Heart right ventricle (tissue), 16 donors: ENCODE measurements around the gene TGIF1. TPM values are rescaled to one million over a fixed set of nuclear protein-coding genes. Genes with fewer than 3 reads are reported as not detected.

Experiments
- ATAC-seq, 8 donors: fragments of 200-7000 bp; cut with Tn5 transposase; one replicate each; pipeline ENCODE4 v1.9.1; 2020; ENCODE audit warnings: mild to moderate bottlenecking in 8 of 8, moderate library complexity in 8 of 8, moderate number of reproducible peaks in 1 of 8
- DNase-seq, 2 donors: peaks; one replicate each; pipeline ENCODE4 v3.0.0-alpha.2; 2020
- H3K27ac ChIP-seq, 10 donors: fragments of 200-600 bp; sonication (generic) in 2 of 10; one replicate each; pipeline versions ENCODE4 v1.5.0 to v1.8.0; 2020 to 2022; ENCODE audit warnings: mild to moderate bottlenecking in 3 of 10
- H3K27me3 ChIP-seq, 7 donors: fragments of 200-600 bp; one replicate each; pipeline ENCODE4 v1.8.0; 2021 to 2022; ENCODE audit warnings: mild to moderate bottlenecking in 2 of 7
- H3K36me3 ChIP-seq, 9 donors: fragments of 200-600 bp; sonication (generic) in 1 of 9; one replicate each; pipeline versions ENCODE4 v1.5.0 to v1.8.0; 2020 to 2022; ENCODE audit warnings: mild to moderate bottlenecking in 2 of 9
- H3K4me1 ChIP-seq, 9 donors: fragments of 200-600 bp; sonication (generic) in 1 of 9; one replicate each; pipeline versions ENCODE4 v1.5.0 to v1.8.0; 2020 to 2022; ENCODE audit warnings: mild to moderate bottlenecking in 4 of 9
- H3K4me3 ChIP-seq, 10 donors: fragments of 200-600 bp; sonication (generic) in 2 of 10; one replicate each; pipeline versions ENCODE4 v1.5.0 to v1.8.0; 2020 to 2022; ENCODE audit warnings: mild to moderate bottlenecking in 7 of 10, moderate library complexity in 2 of 10
- H3K9me3 ChIP-seq, 11 donors: fragments of 200-600 bp in 10 of 11; sonication (generic) in 2 of 11; one replicate each; pipeline versions ENCODE4 v1.5.0 to v1.8.0; 2013 to 2022; ENCODE audit warnings: mild to moderate bottlenecking in 2 of 11, control low read depth in 1 of 11, moderate library complexity in 1 of 11
- CTCF ChIP-seq, 9 donors: fragments of 200-600 bp; sonication (generic) in 2 of 9; IDR thresholded peaks; one replicate each; pipeline versions ENCODE4 v1.5.0 to v1.8.0; 2021 to 2022; ENCODE audit warnings: antibody characterized with exemption in 9 of 9, mild to moderate bottlenecking in 5 of 9, moderate library complexity in 1 of 9
- WGBS, 2 donors: extraction: QIAGEN DNeasy Blood & Tissue Kit; methylation state at CpG; one replicate each; pipeline ENCODE4 v1.1.7; 2013; ENCODE audit warnings: inconsistent platforms in 1 of 2; 5-methylcytosine and 5-hydroxymethylcytosine counted together
- intact Hi-C, 10 donors: fragments of 100-400 bp; cut with DNase I; formaldehyde crosslinking; loops; one replicate each; pipeline versions ENCODE4 v1.11.1 to v1.14.2; 2022
- polyA plus RNA-seq, 2 donors: library from polyadenylated mRNA; stranded (reverse); fragments of 200-250 nt; gene quantifications; one replicate each; pipeline ENCODE4 v1.2.3, GENCODE V29; 2013
- total RNA-seq, 10 donors: library from RNA; stranded (reverse); fragmentation: NEBNext Ultra II Directional in 3 of 10; extraction: Animal tissue kit (Norgen Biotek cat#: 25700) in 3 of 10; gene quantifications; one replicate each; pipeline versions ENCODE4 v1.2.1 to v1.2.4, GENCODE V29; 2021 to 2023
- donor health status: Arrhythmogenic right ventricular cardiomyopathy.
- donor health status: ischemic (EF 13 %, LVEDD 7.1; RV severe dilation, severe dysfunction).
- donor health status: healthy with polysubstance abuse.
- donor health status: DM: no; HTN: yes; CAD: no.
- donor health status: DM: no; HTN: no; CAD: no.
- donor health status: ischemic (EF 25% LVEDD 6.9; RV normal size, moderate dysfunction).
- donor health status: ischemic (EF 25% LVEDD 5.7; RV mildly dilated, moderate dysfunction).
- donor health status: healthy.
- donor health status: DM: yes; HTN: yes; CAD: no.
- donor health status: Ischemic cardiomyopathy.
- donor health status: ischemic (EF 35%, LVEDD 5.7; RV mildly dilated, moderate dysfunction).
- donor health status: nonischemic (EF 11% LVEDD 7.7; RV severe dilation, severe dysfunction).
- donor health status: DM: yes; HTN: yes; CAD: no.
- donor health status: PGD.
- donor health status: ischemic (EF 29% LVEDD 5.4; RV normal size, mild dysfunction).
- donor health status: nonischemic (EF 23%, LVEDD 6.1; RV moderate dilation, normal function).

TGIF1 gene
- total and polyA plus RNA-seq, 12 donors = 4.9 to 29.0 (median 8.0) TPM

GRCh38 chr18:3494245-3494526, 44.2 kb downstream of the TGIF1 start:
- Histone ChIP-seq H3K4me3 (no peak overlapping the region), H3K27ac (peak overlapping the region in 2 of 10 donors; percentile 47 to 64), H3K4me1 (peaks cover 0 to 10% (median 2%) of the 10 kb centered on the region in 9 donors), H3K36me3 (no peaks in the 10 kb centered on the region), H3K9me3 (no peaks in the 10 kb centered on the region), H3K27me3 (peaks cover 0 to 16% (median 3%) of the 10 kb centered on the region in 7 donors)
- TF ChIP-seq CTCF (IDR thresholded peaks at IDR 0.05) = no peak
- DNase-seq (no peak), ATAC-seq (no peak)
- intact Hi-C loops = no loop called here
- 90 to 91% methylated on average over 4 of the region's 4 CpGs for WGBS, 2 donors

DNA sequence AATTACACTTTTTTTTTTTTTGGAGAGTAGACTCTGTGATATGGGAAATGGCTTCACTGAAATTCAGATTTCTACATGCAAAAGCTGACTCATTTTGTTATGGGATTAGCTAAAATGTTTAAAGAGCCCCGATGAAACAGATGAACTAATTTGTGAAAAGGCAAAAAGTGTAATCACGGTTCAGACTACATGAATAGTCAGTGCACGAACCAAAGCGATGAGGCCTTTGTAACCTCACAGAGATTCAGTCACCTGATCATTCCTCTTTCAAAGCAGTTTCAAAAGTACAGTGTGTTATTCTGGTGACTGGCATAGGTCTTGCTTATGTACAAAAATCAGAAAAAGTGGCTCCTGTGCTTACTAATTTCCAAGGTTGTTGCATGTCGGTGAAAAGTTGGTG, 44.6 kb downstream of the TGIF1 start:
- H3K36me3 ChIP-seq = no peaks in the 10 kb centered on the region
- no peak overlapping the region for H3K27ac ChIP-seq
- ATAC-seq (no peak), DNase-seq (no peak)
- intact Hi-C loops = no loop called here
- no peak for TF ChIP-seq CTCF (IDR thresholded peaks at IDR 0.05)
- H3K27me3 ChIP-seq = peaks cover 0 to 20% (median 7%) of the 10 kb centered on the region in 7 donors
- 96 to 97% methylated on average over 5 of the region's 5 CpGs for WGBS, 2 donors
- no peaks in the 10 kb centered on the region for H3K9me3 ChIP-seq
- H3K4me1 ChIP-seq = peaks cover 0 to 14% (median 5%) of the 10 kb centered on the region in 9 donors
- H3K4me3 ChIP-seq = no peak overlapping the region

- Histone ChIP-seq H3K4me3 (no peak overlapping the region), H3K9me3 (no peaks in the 10 kb centered on the region), H3K27ac (no peak overlapping the region), H3K36me3 (no peaks in the 10 kb centered on the region), H3K4me1 (peaks cover 0 to 17% (median 8%) of the 10 kb centered on the region in 9 donors), H3K27me3 (peaks cover 0 to 33% (median 20%) of the 10 kb centered on the region in 7 donors)
- no peak for TF ChIP-seq CTCF (IDR thresholded peaks at IDR 0.05)
- WGBS, 2 donors = 82 to 90% methylated on average over 7 of the region's 7 CpGs
- ATAC-seq (no peak), DNase-seq (no peak)
- intact Hi-C loops = no loop called here
These were observed 45.9 kb downstream of the TGIF1 start for GRCh38 chr18:3495691-3496430.

GRCh38 chr18:3498698-3499471, 48.9 kb downstream of the TGIF1 start:
- peaks cover 0 to 41% (median 27%) of the 10 kb centered on the region in 7 donors for H3K27me3 ChIP-seq
- H3K9me3 ChIP-seq = no peaks in the 10 kb centered on the region
- peak overlapping the region in 9 of 10 donors; percentile 26 to 57 (median 54) for H3K4me3 ChIP-seq
- H3K27ac ChIP-seq = no peak overlapping the region
- TF ChIP-seq CTCF (IDR thresholded peaks at IDR 0.05) = no peak
- peaks cover 0 to 16% (median 8%) of the 10 kb centered on the region in 9 donors for H3K4me1 ChIP-seq
- ATAC-seq = peak in 7 of 8 donors; percentile 38 to 70 (median 61)
- no peaks in the 10 kb centered on the region for H3K36me3 ChIP-seq
- peak in 1 of 2 donors; percentile 37 for DNase-seq
- WGBS, 2 donors = 15% methylated on average over 57 to 58 of the region's 58 CpGs
- intact Hi-C loops = no loop called here
